ENCODE measurements around the gene ADK. TPM values are rescaled to one million over a fixed set of nuclear protein-coding genes. Genes with fewer than 3 reads are reported as not detected.

ADK gene
- total and polyA plus RNA-seq, 2 experiments from 2014 or later: 39.9 to 53.0 TPM

DNA sequence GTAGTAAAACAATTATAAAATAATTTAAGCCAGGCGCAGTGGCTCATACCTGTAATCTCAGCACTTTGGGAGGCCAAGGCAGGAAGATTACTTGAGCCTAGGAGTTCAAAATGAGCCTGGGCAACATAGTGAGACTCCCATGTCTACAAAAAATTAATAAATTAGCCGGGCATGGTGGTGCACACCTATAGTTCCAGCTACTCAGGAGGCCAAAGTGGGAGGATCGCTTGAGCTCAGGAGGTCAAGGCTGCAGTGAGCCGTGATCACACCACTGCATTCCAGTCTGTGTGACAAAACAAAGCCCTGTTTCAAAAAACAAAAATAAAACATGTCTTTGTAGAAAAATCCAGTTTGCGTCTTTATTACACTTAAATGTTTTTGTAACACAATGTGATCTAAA is 533.4 kb downstream of the ADK start (continued):
- TF ChIP-seq, protein P1, sequence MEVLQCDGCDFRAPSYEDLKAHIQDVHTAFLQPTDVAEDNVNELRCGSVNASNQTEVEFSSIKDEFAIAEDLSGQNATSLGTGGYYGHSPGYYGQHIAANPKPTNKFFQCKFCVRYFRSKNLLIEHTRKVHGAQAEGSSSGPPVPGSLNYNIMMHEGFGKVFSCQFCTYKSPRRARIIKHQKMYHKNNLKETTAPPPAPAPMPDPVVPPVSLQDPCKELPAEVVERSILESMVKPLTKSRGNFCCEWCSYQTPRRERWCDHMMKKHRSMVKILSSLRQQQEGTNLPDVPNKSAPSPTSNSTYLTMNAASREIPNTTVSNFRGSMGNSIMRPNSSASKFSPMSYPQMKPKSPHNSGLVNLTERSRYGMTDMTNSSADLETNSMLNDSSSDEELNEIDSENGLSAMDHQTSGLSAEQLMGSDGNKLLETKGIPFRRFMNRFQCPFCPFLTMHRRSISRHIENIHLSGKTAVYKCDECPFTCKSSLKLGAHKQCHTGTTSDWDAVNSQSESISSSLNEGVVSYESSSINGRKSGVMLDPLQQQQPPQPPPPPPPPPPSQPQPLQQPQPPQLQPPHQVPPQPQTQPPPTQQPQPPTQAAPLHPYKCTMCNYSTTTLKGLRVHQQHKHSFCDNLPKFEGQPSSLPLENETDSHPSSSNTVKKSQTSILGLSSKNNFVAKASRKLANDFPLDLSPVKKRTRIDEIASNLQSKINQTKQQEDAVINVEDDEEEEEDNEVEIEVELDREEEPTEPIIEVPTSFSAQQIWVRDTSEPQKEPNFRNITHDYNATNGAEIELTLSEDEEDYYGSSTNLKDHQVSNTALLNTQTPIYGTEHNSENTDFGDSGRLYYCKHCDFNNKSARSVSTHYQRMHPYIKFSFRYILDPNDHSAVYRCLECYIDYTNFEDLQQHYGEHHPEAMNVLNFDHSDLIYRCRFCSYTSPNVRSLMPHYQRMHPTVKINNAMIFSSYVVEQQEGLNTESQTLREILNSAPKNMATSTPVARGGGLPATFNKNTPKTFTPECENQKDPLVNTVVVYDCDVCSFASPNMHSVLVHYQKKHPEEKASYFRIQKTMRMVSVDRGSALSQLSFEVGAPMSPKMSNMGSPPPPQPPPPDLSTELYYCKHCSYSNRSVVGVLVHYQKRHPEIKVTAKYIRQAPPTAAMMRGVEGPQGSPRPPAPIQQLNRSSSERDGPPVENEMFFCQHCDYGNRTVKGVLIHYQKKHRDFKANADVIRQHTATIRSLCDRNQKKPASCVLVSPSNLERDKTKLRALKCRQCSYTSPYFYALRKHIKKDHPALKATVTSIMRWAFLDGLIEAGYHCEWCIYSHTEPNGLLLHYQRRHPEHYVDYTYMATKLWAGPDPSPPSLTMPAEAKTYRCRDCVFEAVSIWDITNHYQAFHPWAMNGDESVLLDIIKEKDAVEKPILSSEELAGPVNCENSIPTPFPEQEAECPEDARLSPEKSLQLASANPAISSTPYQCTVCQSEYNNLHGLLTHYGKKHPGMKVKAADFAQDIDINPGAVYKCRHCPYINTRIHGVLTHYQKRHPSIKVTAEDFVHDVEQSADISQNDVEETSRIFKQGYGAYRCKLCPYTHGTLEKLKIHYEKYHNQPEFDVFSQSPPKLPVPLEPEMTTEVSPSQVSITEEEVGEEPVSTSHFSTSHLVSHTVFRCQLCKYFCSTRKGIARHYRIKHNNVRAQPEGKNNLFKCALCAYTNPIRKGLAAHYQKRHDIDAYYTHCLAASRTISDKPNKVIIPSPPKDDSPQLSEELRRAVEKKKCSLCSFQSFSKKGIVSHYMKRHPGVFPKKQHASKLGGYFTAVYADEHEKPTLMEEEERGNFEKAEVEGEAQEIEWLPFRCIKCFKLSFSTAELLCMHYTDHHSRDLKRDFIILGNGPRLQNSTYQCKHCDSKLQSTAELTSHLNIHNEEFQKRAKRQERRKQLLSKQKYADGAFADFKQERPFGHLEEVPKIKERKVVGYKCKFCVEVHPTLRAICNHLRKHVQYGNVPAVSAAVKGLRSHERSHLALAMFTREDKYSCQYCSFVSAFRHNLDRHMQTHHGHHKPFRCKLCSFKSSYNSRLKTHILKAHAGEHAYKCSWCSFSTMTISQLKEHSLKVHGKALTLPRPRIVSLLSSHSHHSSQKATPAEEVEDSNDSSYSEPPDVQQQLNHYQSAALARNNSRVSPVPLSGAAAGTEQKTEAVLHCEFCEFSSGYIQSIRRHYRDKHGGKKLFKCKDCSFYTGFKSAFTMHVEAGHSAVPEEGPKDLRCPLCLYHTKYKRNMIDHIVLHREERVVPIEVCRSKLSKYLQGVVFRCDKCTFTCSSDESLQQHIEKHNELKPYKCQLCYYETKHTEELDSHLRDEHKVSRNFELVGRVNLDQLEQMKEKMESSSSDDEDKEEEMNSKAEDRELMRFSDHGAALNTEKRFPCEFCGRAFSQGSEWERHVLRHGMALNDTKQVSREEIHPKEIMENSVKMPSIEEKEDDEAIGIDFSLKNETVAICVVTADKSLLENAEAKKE (CRISPR knock-in tag; IDR thresholded peaks at IDR 0.05): no peak
- TF ChIP-seq, protein P2, sequence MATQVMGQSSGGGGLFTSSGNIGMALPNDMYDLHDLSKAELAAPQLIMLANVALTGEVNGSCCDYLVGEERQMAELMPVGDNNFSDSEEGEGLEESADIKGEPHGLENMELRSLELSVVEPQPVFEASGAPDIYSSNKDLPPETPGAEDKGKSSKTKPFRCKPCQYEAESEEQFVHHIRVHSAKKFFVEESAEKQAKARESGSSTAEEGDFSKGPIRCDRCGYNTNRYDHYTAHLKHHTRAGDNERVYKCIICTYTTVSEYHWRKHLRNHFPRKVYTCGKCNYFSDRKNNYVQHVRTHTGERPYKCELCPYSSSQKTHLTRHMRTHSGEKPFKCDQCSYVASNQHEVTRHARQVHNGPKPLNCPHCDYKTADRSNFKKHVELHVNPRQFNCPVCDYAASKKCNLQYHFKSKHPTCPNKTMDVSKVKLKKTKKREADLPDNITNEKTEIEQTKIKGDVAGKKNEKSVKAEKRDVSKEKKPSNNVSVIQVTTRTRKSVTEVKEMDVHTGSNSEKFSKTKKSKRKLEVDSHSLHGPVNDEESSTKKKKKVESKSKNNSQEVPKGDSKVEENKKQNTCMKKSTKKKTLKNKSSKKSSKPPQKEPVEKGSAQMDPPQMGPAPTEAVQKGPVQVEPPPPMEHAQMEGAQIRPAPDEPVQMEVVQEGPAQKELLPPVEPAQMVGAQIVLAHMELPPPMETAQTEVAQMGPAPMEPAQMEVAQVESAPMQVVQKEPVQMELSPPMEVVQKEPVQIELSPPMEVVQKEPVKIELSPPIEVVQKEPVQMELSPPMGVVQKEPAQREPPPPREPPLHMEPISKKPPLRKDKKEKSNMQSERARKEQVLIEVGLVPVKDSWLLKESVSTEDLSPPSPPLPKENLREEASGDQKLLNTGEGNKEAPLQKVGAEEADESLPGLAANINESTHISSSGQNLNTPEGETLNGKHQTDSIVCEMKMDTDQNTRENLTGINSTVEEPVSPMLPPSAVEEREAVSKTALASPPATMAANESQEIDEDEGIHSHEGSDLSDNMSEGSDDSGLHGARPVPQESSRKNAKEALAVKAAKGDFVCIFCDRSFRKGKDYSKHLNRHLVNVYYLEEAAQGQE (IDR thresholded peaks at IDR 0.05; ENCODE audit: unreplicated experiment): no peak
- no peak for TF ChIP-seq ZNF331 (CRISPR knock-in tag; IDR thresholded peaks at IDR 0.05; ENCODE audit: low read depth)
- no peak for TF ChIP-seq EZH2phosphoT487 (IDR thresholded peaks at IDR 0.05; ENCODE audit: unreplicated experiment)

DNA sequence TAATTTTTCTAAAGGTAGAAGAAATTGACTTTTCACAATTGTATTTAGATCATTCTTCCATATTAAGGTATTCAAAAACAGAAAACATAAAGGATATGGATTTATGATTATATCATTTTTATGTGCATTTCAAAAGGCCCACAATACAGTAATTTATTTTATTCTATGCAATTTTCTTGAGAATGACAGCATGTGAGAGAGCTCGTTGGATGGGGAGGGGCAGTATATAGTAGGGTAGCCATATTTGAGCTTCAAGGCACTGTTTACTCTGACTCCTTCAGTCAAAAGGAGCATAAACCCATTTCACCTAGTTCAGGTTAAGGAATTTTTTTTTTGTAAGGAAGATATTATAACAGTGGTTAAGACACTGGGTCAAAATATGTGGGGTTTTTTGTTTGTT is 534.5 kb downstream of the ADK start:
- H3K4me3 Mint-ChIP-seq: no peak overlapping the region

More for the DNA sequence above, 534.5 kb downstream of the ADK start:
- H2AFZ ChIP-seq: no peak overlapping the region
- no peak overlapping the region for H3K27ac Mint-ChIP-seq
- H3K4me1 Mint-ChIP-seq: no peaks in the 10 kb centered on the region
- no peaks in the 10 kb centered on the region for H3K27me3 ChIP-seq (ENCODE audit: insufficient read depth)
- H3K79me2 ChIP-seq (replicated peaks; ENCODE audit: insufficient read depth): no peaks in the 10 kb centered on the region
- H3K4me2 ChIP-seq: no peak overlapping the region
- no peaks in the 10 kb centered on the region; the same call in 2 of the 3 replicates for H3K36me3 Mint-ChIP-seq (ENCODE audit: low read depth)
- H3K27ac ChIP-seq (ENCODE audit: low read depth): no peak overlapping the region
- H3K27me3 Mint-ChIP-seq (ENCODE audit: insufficient read depth, low read depth, poor library complexity): peaks cover 2% of the 10 kb centered on the region
- no peaks in the 10 kb centered on the region for H3K9me2 ChIP-seq (ENCODE audit: insufficient read depth)
- no peaks in the 10 kb centered on the region for H3K36me3 ChIP-seq (ENCODE audit: insufficient read depth)
- DNase-seq (ENCODE audit: low spot score) (no peak), ATAC-seq (no peak)
- TF ChIP-seq EZH2phosphoT487 (IDR thresholded peaks at IDR 0.05; ENCODE audit: unreplicated experiment): no peak
- TF ChIP-seq, protein P2 (IDR thresholded peaks at IDR 0.05; ENCODE audit: unreplicated experiment): no peak
- TF ChIP-seq, protein P3, sequence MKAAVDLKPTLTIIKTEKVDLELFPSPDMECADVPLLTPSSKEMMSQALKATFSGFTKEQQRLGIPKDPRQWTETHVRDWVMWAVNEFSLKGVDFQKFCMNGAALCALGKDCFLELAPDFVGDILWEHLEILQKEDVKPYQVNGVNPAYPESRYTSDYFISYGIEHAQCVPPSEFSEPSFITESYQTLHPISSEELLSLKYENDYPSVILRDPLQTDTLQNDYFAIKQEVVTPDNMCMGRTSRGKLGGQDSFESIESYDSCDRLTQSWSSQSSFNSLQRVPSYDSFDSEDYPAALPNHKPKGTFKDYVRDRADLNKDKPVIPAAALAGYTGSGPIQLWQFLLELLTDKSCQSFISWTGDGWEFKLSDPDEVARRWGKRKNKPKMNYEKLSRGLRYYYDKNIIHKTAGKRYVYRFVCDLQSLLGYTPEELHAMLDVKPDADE (IDR thresholded peaks at IDR 0.05): no peak
- H4K20me1 ChIP-seq (replicated peaks; ENCODE audit: insufficient read depth): no peaks in the 10 kb centered on the region
- H3K9me3 Mint-ChIP-seq: no peaks in the 10 kb centered on the region; the same call in 2 of the 3 replicates
- H3K4me3 ChIP-seq: no peak overlapping the region
- no peaks in the 10 kb centered on the region for H3F3A ChIP-seq (replicated peaks; ENCODE audit: low read depth)
- H3K4me1 ChIP-seq (ENCODE audit: insufficient read depth): no peaks in the 10 kb centered on the region
